Measurements from ENCODE around the gene PDE6H.

GRCh38 chr12:14934511-14934910 is 38.3 kb upstream of the PDE6H start:
- no peak for TF ChIP-seq SUPT20H (IDR thresholded peaks at IDR 0.05; ENCODE audit: borderline replicate concordance, control insufficient read depth, low read depth, low read length)
- no peak for TF ChIP-seq EZH2 (IDR thresholded peaks at IDR 0.05; ENCODE audit: borderline replicate concordance, control insufficient read depth, low read depth, low read length)
- no peak for TF ChIP-seq NBN (IDR thresholded peaks at IDR 0.05)
- no peak for TF ChIP-seq RCOR1 (conservative IDR thresholded peaks at IDR 0.05; ENCODE audit: low read depth, low read length)
- TF ChIP-seq POLR2A (IDR thresholded peaks at IDR 0.05; ENCODE audit: low read depth, low read length) = no peak
- TF ChIP-seq MXI1 (IDR thresholded peaks at IDR 0.05; ENCODE audit: low read depth, low read length) = no peak
- no peak for TF ChIP-seq POLR2AphosphoS5 (IDR thresholded peaks at IDR 0.05; ENCODE audit: low read length)
- TF ChIP-seq PRDM15 (CRISPR knock-in tag; IDR thresholded peaks at IDR 0.05) = no peak
- TF ChIP-seq, protein P1, sequence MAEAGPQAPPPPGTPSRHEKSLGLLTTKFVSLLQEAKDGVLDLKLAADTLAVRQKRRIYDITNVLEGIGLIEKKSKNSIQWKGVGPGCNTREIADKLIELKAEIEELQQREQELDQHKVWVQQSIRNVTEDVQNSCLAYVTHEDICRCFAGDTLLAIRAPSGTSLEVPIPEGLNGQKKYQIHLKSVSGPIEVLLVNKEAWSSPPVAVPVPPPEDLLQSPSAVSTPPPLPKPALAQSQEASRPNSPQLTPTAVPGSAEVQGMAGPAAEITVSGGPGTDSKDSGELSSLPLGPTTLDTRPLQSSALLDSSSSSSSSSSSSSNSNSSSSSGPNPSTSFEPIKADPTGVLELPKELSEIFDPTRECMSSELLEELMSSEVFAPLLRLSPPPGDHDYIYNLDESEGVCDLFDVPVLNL (IDR thresholded peaks at IDR 0.05; ENCODE audit: low read depth, low read length) = no peak
- no peak for TF ChIP-seq CEBPB (IDR thresholded peaks at IDR 0.05; ENCODE audit: borderline replicate concordance in 1 of 2, low read depth in 2 of 2, low read length in 2 of 2)
- TF ChIP-seq EP300 (IDR thresholded peaks at IDR 0.05; ENCODE audit: borderline replicate concordance in 1 of 2, control insufficient read depth in 1 of 2, low read depth in 2 of 2, low read length in 2 of 2) = no peak
